HG03196 (cell line): ENCODE data around the gene M1AP.
A peak's percentile ranks its signal among the peaks of the same experiment; 100 is the strongest.

ENCODE experiments used
- ATAC-seq: cut with Tn5 transposase; IDR thresholded peaks from one replicate; pipeline ENCODE4 v1.9.1; 2021; ENCODE audit not compliant: unreplicated experiment

M1AP gene

DNA sequence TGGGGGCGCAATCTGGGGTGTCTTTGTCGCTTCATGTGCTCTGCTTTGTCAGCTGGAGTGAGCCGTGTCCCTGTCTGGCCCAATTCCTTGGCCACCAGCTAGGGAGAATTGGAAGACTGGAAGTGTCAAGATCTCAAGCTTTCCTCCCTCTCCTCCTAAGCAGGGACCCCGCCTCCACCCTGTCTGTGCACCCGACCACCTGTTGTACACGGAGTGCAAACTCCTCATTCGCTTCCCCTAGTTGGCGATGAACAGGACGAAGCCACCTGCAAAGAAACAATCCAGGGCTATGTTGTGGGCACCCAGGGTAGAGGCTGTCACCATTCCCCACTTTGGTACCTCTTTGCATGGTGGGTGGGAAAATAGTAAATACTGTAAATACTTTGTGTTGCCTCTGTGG, 120.4 kb downstream of the M1AP start:
- ATAC-seq: no peak

DNA sequence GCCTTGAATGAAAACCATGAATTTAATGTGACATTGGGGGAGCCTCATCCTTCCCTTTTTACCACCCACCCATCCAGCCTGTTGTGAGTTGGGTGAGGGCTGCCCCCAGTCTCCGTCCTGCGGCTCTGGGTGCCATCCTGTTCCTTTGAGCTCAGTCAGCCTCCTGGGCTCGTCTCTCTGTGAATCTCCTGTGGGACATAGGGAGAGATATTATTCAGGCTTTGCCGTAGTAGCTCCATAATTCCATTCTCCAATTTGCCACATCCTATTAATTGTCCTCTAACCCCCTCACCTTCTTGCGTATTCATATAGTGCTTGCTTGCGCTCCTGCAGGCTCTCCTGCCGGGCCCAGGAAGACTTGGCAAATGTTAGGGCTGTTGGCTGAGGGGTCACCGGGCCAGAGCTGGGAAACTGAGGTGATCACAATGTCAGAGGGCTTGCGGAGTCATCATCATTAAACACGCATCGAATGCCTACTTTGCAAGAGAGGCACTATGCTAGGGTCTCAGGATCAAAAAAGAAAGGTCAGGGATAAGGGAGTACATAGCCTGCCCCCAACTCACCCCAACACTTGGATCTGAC, 121.4 kb downstream of the M1AP start:
- ATAC-seq: no peak

DNA sequence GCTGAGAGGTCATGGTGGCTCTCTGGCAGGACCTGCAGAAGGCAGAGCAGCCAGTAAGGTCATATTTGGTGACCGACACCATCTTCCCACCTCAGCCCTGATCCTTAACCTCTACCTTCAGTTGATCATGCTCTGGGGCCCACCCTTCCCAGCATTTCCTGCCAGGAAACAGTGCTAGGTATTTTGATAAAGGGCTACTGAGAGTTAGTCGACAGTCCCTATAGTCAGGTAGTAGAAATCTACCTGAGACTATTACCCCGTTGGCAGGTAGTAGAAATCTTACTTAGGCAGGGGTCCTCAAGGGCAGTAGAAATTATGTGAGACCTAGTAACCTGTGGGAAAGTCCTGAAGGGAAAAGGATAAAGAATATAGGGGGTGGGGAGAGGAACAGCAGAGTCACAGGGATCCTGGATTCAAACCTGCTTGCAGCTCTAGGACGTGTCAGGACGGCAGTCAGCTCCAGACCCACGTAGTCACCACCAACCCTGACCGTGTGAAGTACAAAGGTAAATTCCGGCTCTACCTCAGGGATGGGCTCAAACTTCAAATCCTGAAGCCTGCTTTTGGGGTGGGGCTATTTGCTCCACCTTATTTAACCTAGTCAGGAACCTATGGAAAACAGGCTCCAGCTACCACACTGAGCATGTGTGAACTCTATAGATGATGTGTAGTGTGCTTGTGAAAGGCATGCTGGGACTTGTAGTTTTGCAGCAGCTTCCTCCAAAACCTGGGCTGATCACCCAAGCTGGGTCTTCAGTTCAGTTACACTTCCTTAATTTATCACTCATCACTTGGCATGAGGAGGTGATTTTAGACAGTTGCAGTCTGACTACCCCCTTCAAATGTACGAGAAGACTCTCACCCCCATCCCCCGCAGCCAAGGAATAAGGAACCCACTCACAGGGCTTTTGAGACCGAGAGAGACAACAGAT, 122.1 kb downstream of the M1AP start, which contains the start of gene DQX1:
DQX1 (minus strand) TSS at position 515 of the 932 bp plus-strand sequence; CDS start at position 13, 502 bp downstream.
- no peak for ATAC-seq

DNA sequence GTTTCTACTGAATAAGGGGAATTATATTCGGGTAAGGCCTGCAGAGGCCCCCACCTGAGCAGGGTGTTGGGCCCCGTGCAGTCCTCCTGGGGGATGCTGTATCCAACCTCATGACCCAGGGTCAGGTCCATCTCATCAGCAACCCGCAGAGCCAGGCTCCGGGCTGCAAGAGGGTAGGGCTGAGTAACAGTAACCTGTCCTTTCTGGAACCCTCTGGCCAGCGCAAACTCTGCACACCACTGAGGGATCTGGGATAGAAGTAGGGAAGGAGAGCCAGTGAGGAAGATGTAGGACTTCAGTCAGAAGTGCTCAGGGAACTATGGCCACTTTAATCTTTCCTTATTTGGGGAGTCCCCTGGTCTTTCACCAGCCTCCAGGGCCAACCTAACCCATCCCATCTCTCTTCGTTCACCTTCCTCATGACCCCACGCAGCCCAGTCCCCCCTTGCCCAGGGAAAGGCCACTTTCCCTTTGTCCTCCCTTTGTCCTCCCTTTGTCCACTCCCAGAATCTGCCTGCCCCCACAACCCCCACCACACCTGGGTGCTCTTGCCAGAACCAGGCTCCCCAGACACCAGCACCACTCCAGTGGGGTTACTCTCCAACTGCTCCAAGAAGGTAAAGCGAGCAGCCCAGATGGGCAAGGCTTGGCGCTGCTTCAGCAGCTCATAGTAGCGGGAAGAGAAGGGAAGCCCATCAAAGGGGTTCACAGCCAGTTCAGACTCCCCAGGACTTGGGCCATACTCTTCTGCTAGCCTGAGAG, 123.0 kb downstream of the M1AP start:
- no peak for ATAC-seq

DNA sequence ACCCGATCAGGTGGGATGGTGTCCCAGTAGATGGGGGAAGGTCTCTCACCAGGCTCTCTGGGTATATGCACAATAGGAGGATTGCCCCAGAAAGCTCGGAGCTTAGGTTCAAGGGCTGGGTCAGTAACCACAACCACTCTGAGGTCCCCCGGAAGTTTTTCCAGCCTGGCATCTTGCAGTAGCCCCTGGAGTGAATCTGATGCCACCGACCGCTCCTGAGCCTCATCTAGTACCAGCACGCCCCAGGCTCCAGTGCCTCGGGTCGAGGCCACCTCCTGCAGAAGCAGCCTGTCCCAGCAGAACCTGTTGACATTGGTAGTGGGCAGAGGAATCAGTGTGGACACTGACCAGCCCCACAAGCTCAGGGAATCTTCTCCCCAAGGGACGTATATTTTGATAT, 124.1 kb downstream of the M1AP start:
- ATAC-seq: no peak

DNA sequence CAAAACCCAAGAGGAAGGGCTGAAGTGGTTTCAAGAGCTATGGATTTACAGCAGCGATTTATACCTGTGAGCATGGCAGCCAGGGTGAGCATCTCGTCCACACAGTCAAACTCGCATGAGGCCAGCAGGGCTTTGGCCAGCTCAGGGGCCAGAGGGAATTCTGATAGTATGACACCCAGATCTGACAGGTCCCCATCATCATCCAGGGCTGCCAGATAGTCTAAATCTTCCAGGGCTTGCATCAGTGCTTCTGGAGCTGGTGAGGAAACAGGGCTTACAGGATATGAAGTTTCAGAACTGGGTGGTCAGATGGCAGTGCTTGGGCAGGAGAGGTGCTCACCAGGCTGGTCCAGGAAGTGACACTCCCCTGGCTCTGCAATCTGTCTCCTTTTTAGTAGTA, 125.6 kb downstream of the M1AP start:
- no peak for ATAC-seq

DNA sequence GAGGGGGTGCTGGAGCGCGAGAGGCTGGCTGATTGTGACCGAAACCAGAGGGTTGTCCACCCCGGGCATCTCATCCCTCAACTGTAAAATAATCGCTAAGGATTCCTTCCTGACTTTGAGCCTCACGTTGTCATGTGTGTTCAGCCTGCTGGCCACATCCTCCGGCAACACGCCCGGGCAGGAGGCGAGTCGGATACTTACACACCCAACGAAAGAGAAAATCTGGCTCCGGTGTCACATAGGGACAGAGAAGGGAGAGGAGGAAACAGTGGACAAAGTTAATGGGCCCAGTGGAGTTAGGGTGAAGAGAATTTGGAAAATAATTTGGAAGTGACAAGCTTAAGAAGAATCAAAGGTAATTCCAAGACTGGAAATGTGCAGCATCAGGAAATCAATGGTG, 131.5 kb downstream of the M1AP start:
- no peak for ATAC-seq

DNA sequence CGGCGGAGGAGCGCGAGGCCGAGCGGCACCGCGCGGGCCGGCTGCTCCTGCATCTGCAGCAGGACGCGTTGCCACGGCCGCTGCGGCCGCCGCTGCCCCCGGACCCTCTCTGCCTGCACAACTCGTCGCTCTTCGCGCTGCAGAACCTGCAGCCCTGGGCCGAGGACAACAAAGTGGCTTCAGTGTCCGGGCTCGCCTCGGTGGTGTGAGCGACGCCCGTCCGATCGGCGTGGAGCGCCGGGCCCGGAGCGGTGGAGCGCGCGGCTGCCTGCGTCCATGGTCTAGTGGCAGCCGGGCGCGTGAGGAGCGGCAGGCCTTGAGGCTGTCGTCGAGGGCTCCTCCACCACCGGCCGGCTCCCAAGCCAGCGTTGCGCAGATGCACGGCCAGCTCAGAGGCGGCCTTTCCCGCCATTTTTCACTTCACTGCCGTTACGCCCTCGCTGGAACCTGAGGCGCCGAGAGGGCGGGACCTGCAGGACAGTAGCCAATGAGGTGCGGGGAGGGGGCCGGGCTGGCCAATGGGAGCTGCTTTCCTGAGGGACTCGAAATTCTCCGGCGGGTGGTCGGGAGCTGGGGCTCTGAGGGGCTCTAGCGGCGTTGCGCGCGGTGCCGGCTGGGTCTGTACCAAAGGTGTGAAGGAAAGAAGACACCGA, 132.0 kb downstream of the M1AP start:
- no peak for ATAC-seq

DNA sequence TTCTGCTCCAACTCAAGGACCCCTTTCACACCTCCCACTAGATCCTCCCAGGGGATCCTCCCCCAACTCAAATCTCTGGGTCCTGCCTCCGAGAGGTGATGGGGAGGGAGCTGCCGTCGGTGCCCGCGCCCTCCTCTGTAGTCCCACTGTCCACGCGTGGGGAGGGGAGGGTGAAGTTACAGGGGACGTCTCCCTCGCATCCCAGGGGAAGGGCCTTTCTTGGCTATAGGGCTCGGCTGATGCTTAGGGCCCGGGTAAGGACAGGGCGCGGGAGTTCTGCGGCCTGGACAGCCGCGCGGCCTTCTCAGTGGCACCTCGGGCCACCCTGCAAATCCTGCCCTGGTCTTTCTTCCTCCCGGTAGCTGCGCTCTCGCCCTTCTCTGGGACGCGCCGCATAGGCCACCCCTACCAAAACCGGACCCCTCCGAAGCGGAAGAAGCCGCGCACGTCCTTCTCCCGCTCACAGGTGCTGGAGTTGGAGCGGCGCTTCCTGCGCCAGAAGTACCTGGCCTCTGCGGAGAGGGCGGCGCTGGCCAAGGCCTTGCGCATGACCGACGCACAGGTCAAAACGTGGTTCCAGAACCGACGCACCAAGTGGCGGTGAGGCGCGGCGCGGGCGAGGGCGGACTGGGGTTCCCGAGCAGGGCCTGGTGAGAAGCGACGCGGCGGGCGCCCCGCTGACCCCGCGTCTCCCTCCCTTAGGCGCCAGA, 132.7 kb downstream of the M1AP start:
- no peak for ATAC-seq

DNA sequence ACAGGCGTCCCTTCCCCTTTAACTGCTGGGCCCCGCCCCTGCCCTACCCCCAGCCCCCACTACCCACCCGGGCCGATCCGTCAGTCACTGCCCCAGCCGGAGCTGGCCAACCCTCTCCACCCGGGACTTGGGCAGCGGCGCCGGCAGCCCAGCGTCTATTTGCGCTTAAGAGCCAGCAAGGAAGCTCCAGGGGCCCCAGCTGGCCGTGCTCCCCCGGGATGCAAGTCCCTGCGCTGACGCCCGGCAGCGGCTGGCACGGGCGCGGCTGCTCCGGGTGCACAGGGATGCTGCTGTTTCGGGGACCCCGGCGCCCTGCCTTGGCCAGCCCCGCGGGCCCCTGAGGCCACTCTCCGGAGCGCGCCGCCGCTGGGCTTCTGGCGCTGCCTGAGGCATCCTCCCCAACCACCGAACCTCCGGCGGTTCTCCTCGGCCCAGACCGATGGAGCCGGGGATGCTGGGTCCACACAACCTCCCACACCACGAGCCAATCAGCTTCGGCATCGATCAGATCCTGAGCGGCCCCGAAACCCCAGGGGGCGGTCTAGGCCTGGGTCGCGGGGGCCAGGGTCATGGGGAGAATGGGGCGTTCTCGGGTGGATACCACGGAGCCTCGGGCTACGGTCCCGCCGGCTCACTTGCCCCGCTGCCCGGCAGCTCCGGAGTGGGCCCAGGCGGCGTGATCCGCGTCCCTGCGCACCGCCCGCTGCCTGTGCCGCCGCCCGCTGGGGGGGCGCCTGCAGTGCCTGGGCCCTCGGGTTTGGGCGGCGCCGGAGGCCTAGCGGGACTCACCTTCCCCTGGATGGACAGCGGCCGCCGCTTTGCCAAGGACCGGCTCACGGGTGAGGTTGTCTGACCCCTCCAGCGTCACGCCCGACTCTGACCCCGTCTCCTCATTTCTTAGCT, 133.5 kb downstream of the M1AP start, which contains the start of gene TLX2:
TLX2 (plus strand) TSS at position 83 of the 903 bp plus-strand sequence; CDS start at position 440, 357 bp downstream.
- no peak for ATAC-seq

DNA sequence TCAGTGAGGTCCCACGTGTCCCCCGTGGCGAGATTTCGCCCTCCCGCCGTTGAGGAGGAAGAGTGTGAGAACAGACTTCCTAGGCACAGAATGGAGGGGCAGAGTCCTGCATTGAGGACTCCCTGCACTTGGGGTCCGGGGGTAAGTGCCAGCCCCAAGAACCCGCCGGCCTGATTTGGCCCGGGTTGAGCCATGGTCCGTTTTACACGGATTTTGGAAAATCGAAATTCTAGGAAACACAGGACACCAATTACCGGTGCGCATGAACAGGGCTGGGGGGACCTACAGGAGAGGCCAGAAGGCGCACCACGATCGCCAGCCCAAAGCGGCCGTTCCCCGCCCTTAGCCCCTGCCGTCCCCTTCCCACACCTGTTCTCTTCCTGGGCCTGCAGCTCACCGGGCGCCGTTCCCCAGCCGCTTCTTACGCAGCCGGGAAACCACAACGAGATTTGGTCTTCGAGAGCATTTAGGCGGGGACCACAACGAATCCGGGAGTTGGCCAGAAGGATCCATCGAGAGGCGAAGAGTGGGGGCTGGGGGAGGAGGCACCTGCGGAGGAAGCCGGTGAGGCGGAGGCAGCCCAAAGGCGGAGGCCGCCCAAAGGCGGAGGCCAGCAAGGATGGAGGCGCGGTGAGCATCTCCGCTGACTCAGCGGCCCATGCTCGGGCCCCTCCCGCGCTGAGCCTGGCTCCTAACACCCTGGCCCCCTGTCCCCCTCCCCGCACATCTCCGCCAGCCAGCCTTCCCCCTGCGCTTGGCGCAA, 134.3 kb downstream of the M1AP start:
- no peak for ATAC-seq

DNA sequence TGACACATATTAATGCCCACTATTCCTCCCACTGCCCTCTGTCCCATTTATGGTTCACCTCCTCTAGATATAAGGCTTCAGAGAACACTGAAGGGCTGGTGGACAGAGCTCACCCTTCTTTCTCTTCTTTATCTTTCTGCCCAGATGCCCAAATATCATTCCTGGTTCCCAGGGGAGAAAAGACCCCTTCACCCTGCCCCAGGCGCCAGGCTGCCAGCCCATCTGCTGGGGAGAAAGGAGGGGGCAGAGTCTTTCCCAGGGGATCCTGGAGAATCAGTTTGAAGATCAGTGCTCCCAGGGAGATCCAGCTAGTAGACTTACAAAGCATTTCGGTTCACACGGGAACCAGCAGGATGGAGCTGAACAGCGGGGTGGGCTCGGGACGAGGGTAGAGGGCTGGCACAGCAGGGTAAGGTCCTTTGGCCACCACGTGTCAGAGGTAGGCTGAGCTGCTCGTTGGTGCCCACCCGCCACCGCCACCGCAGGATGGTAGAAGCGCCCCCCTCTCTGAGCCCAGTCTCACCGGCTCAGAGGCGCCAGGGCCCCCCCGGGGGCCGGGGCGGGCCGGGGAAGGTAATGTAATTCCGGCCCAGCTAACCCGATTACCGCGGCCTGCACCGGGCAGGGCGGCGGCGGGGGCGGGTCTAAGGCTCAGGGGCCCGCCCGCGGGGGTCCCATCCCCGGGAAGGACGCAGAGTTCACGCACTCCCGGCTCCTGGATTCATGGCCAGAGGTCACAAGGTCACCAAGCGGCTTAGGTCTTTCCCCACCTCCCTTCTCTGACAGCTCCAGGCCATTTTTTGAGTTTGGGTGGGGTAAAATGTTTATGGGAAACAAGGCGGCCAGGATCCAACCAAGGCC, 135.2 kb downstream of the M1AP start:
- no peak for ATAC-seq

DNA sequence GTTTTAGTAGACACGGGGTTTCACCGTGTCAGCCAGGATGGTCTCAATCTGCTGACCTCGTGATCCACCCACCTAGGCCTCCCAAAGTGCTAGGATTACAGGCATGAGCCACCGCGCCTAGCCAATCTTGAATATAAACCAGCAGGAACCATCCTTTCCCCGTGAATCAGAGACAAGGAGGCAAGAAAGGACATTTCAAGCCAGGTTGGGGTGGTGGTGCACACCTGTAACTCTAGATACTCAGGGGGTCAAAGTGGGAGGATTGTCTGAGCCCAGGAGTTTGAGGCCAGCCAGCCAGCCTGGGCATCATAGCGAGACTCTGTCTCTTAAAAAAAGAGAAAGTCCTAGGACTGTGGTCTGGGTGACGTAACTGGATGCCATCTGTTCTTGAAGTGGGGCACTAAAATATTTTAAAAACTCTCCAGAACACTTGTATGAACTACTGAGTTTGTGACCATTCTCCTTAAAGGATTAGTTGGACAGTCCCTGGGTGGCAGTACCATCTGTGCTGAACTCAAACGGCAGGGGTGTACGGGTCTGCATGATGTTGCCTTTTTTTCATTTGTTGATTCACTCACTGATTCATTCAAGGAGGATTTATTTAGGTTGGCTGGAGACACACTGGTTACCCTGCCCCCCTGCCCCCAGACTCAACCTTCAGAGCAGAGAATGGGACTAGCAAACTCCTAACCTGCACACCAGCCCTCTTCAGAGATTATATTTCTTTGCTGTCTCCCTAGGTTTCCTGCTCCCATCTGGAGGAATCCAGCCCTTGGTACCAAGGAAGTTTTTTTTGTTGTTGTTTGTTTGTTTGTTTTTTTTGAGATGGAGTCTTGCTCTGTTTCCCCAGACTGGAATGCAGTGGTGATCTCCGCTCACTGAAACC, 136.8 kb downstream of the M1AP start:
- ATAC-seq: no peak

DNA sequence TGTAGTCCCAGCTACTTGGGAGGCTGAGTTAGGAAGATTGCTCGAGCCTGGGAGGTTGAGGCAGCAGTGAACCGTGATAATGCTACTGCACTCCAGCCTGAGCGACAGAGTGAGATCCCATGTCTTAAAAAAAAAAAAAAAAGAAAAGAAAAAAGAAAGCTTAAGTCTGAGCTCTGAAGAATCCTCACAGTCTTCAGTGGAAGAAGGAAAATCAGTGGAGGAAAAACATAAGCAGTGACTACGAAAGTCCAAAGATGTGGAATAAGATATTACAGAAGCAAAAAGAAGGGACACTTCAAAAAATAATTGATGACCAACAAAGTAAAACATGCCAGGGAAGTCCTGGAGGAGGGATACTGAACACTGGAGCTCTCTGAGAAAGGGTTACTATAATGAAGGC, 137.9 kb downstream of the M1AP start:
- no peak for ATAC-seq

DNA sequence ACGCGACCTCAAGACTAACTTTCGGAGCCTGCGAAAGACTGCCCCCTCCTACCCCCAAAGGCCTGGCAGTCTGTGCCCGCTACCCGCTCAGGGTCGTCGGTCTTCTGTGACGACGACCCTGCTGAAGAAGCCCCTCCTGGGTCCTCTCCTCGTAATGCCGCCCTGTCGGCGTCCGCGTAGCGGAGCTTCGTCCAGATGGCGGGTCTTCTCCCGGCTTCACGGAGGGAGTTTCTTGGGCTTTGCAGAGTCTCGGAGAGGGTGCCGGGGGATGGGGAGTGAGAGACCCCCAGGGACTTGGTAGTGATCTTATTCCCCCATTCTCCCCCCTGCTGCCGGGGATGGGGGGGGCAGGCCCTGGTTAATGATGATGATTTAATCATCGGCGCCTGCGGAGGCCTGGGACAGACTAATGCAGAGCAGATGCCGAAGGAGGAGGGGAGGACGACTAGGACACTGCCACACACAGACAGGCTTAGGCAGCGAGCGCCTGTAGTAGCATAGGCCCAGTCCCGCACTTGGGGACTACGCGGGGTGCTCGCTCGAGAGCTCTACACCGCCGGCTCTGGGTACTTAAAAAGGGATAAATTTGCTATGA, 140.1 kb downstream of the M1AP start:
- peak; percentile 3 for ATAC-seq
